Measurements from ENCODE around the gene NACC2.

DNA sequence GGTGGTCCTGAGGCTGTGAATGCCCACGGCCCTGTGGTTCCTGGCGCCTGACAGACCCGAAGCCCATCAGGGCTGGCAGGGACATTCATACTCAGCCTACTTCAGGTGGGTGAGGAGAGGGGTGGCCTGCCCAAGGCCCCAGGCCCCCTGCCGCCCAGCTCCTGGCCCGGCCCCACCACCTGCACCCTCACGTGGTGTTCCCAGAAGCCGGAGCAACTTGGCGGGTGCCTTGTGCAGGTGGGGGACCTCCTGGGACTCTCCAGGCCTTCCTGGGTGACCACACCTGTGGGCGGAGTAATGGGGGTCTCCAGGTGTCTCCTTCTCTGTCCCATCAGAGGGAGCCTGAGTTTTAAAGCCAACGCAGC lies 97.1 kb downstream of the NACC2 start:
- TF ChIP-seq POLR2A (IDR thresholded peaks at IDR 0.05; ENCODE audit: low read length): no peak
- TF ChIP-seq GATA1 (IDR thresholded peaks at IDR 0.05; ENCODE audit: low read depth, low read length): no peak

All from erythroblast (primary cell).